Measurements from ENCODE around the gene FBXO21. TPM values are rescaled to one million over a fixed set of nuclear protein-coding genes. Genes with fewer than 3 reads are reported as not detected.
"Not testable (repeated sequence)": the region's sequence is repeated elsewhere in the genome, so short reads cannot be mapped to it uniquely, and the experiment has no call there.

The FBXO21 gene
- total and polyA plus RNA-seq, 2 of the 4 experiments (the other 2 are of a cell fraction), result 43.6 to 56.6 TPM

- DNase-seq; dilution Hi-C loops (cut with HindIII; ENCODE audit: low sequenced_read_pairs, unreplicated experiment): not testable (repeated sequence)
Observed at GRCh38 chr12:117095191-117095590, 95.1 kb downstream of the FBXO21 start.

More at GRCh38 chr12:117095191-117095590, 95.1 kb downstream of the FBXO21 start:
- H3K4me1 ChIP-seq (ENCODE audit: control insufficient read depth, insufficient read depth, low read length); in situ Hi-C loops (cut with MboI; ENCODE audit: low sequenced_read_pairs); H3K79me1 ChIP-seq (ENCODE audit: low read depth in 1 of 2, low read length in 2 of 2); H3K27ac ChIP-seq (ENCODE audit: insufficient read depth, low read length); H4K91ac ChIP-seq (ENCODE audit: insufficient read depth, low read depth, low read length); H3K9ac ChIP-seq (ENCODE audit: low read depth, low read length); intact Hi-C loops (cut with micrococcal nuclease); H3K18ac ChIP-seq (ENCODE audit: low read depth, low read length); H2BK20ac ChIP-seq (ENCODE audit: low read depth, low read length); H3K36me3 ChIP-seq (ENCODE audit: control insufficient read depth, insufficient read depth, low read length); H2AFZ ChIP-seq (replicated peaks; ENCODE audit: low read length, poor library complexity); H2BK120ac ChIP-seq (ENCODE audit: low read depth, low read length); H4K8ac ChIP-seq (ENCODE audit: low read depth in 2 of 2, low read length in 2 of 2); H3K4me2 ChIP-seq (ENCODE audit: low read depth, low read length); H3K9me3 ChIP-seq (ENCODE audit: control insufficient read depth, insufficient read depth, low read length); H2AK9ac ChIP-seq (replicated peaks; ENCODE audit: low read depth, low read length, poor library complexity); H3K23ac ChIP-seq (ENCODE audit: low read depth, low read length); H3K56ac ChIP-seq (ENCODE audit: extremely low read depth, insufficient read depth, low read length); H3K9me1 ChIP-seq (ENCODE audit: insufficient read depth, low read length); H3K4me3 ChIP-seq (ENCODE audit: insufficient read depth, low read depth, low read length); H2BK15ac ChIP-seq (ENCODE audit: low read depth, low read length); POLR2A ChIA-PET (ENCODE audit: unreplicated experiment); H2BK5ac ChIP-seq (ENCODE audit: low read depth, low read length, poor library complexity, severe bottlenecking); H4K20me1 ChIP-seq (ENCODE audit: insufficient read depth, low read length); H3K4ac ChIP-seq (ENCODE audit: low read depth, low read length); H4K5ac ChIP-seq (ENCODE audit: low read depth, low read length); ATAC-seq (ENCODE audit: low read depth); CTCF ChIA-PET; H2AK5ac ChIP-seq (ENCODE audit: low read depth, low read length); H3K14ac ChIP-seq (replicated peaks; ENCODE audit: low read depth, low read length); BruUV-seq (replicated peaks): not testable (repeated sequence)
- H3K27me3 ChIP-seq (ENCODE audit: control insufficient read depth, insufficient read depth, low read length), result peaks cover 70% of the 10 kb centered on the region
- whole genome bisulfite sequencing, 2 experiments (ENCODE audit: extremely low coverage in 2 of 2, insufficient read length in 1 of 2), result 100% methylated on average over 2 of the region's 10 CpGs; no CpG with 5 or more reads in 1 of the 2 experiments
